Vagina (tissue), 2 donors: ENCODE measurements around the gene FSTL3.
"Not testable (repeated sequence)": the region's sequence is repeated elsewhere in the genome, so short reads cannot be mapped to it uniquely, and the experiment has no call there.

Source experiments
- POLR2AphosphoS5 ChIP-seq, 2 donors: sonication (generic); formaldehyde crosslinking; IDR thresholded peaks; one replicate each; pipeline ENCODE4 v1.9.0; 2017; ENCODE audit warnings: antibody characterized with exemption in 2 of 2, mild to moderate bottlenecking in 2 of 2, low read depth in 1 of 2; ENCODE audit not compliant: insufficient read depth in 1 of 2
- TF ChIP-seq, protein P1 (sequence below), 3 experiments: fragments of 450-650 bp in 2 of 3; fragments of 200-600 bp in 1 of 3; sonication (generic) in 1 of 3; IDR thresholded peaks; one replicate each; pipeline ENCODE4 v1.5.1; 2017 to 2019; ENCODE audit warnings: antibody characterized with exemption in 3 of 3, mild to moderate bottlenecking in 2 of 3, moderate library complexity in 2 of 3

GRCh38 chr19:698529-698928, 22.3 kb downstream of the FSTL3 start:
- TF ChIP-seq, protein P1, sequence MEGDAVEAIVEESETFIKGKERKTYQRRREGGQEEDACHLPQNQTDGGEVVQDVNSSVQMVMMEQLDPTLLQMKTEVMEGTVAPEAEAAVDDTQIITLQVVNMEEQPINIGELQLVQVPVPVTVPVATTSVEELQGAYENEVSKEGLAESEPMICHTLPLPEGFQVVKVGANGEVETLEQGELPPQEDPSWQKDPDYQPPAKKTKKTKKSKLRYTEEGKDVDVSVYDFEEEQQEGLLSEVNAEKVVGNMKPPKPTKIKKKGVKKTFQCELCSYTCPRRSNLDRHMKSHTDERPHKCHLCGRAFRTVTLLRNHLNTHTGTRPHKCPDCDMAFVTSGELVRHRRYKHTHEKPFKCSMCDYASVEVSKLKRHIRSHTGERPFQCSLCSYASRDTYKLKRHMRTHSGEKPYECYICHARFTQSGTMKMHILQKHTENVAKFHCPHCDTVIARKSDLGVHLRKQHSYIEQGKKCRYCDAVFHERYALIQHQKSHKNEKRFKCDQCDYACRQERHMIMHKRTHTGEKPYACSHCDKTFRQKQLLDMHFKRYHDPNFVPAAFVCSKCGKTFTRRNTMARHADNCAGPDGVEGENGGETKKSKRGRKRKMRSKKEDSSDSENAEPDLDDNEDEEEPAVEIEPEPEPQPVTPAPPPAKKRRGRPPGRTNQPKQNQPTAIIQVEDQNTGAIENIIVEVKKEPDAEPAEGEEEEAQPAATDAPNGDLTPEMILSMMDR (IDR thresholded peaks at IDR 0.05) = not testable (repeated sequence)
- not testable (repeated sequence) for TF ChIP-seq POLR2AphosphoS5 (IDR thresholded peaks at IDR 0.05; ENCODE audit: insufficient read depth in 1 of 2, low read depth in 1 of 2)
